HEK293 (cell line): ENCODE measurements around the gene TGM5.

ENCODE experiments used
- CTCF ChIA-PET: fragments of 350-600 bp; formaldehyde crosslinking; extraction: SDS; loops from one replicate; lab custom pipeline; 2021; ENCODE audit warnings: antibody characterized with exemption; lab: Yijun Ruan, JAX
- POLR2A ChIA-PET: fragments of 300-600 bp; formaldehyde crosslinking; extraction: SDS; loops from one replicate; lab custom pipeline; 2020; ENCODE audit warnings: antibody characterized with exemption, inconsistent platforms; lab: Yijun Ruan, JAX
- H3K27ac ChIP-seq: fragments of 200-500 bp; sonication (Bioruptor generic); 2 replicates; pipeline ENCODE4 v1.5.1; 2014; ENCODE audit warnings: low read depth, low read length, control low read depth, inconsistent platforms; ENCODE audit errors: extremely low read depth
- H3K36me3 ChIP-seq, 2 experiments: fragments of 200-500 bp in 1 of 2; sonication (Bioruptor generic) in 1 of 2; 1 replicate in 1 of 2; 2 replicates in 1 of 2; pipeline ENCODE4 v1.5.1; 2014 to 2017; ENCODE audit warnings: inconsistent platforms in 2 of 2, low read length in 2 of 2; ENCODE audit not compliant: control insufficient read depth in 2 of 2, insufficient read depth in 1 of 2
- H3K4me1 ChIP-seq: fragments of 200-500 bp; sonication (Bioruptor generic); 2 replicates; pipeline ENCODE4 v1.5.1; 2014; ENCODE audit warnings: mild to moderate bottlenecking, low read length, inconsistent platforms; ENCODE audit not compliant: control insufficient read depth, insufficient read depth
- H3K4me3 ChIP-seq: 2 replicates; pipeline ENCODE4 v1.5.1; 2011; ENCODE audit warnings: low read depth, mild to moderate bottlenecking, control low read depth, low read length, moderate library complexity
- H3K9me3 ChIP-seq: fragments of 200-500 bp; sonication (Bioruptor generic); 2 replicates; pipeline ENCODE4 v1.5.1; 2014; ENCODE audit warnings: low read depth, low read length, inconsistent platforms; ENCODE audit not compliant: control insufficient read depth, insufficient read depth
- AEBP2 ChIP-seq: fragments of 450-650 bp; formaldehyde crosslinking; IDR thresholded peaks from 2 replicates; pipeline ENCODE4 v1.5.1; 2016; ENCODE audit warnings: missing biosample characterization, missing genetic modification characterization, borderline replicate concordance
- GFI1B ChIP-seq: fragments of 450-650 bp; formaldehyde crosslinking; IDR thresholded peaks from 2 replicates; pipeline ENCODE4 v1.5.1; 2016; ENCODE audit warnings: missing biosample characterization, missing genetic modification characterization
- GLI2 ChIP-seq: fragments of 450-650 bp; formaldehyde crosslinking; IDR thresholded peaks from 2 replicates; pipeline ENCODE4; 2017; ENCODE audit warnings: missing biosample characterization, missing genetic modification characterization, low read depth, borderline replicate concordance
- KLF7 ChIP-seq: fragments of 450-650 bp; formaldehyde crosslinking; IDR thresholded peaks from 2 replicates; pipeline ENCODE4 v1.5.1; 2016; ENCODE audit warnings: missing biosample characterization, missing genetic modification characterization, borderline replicate concordance
- SP2 ChIP-seq: fragments of 450-650 bp; formaldehyde crosslinking; IDR thresholded peaks from 2 replicates; pipeline ENCODE4 v1.5.1; 2016; ENCODE audit warnings: missing biosample characterization, missing genetic modification characterization
- SP3 ChIP-seq: fragments of 450-650 bp; formaldehyde crosslinking; IDR thresholded peaks from 2 replicates; pipeline ENCODE4 v1.5.1; 2016; ENCODE audit warnings: missing biosample characterization, missing genetic modification characterization
- WT1 ChIP-seq: fragments of 450-650 bp; formaldehyde crosslinking; IDR thresholded peaks from 2 replicates; pipeline ENCODE4 v1.5.1; 2016; ENCODE audit warnings: missing biosample characterization, missing genetic modification characterization
- ZBTB11 ChIP-seq: fragments of 450-650 bp; formaldehyde crosslinking; conservative IDR thresholded peaks from 2 replicates; pipeline ENCODE4 v1.5.1; 2016; ENCODE audit warnings: low read depth, missing biosample characterization, missing genetic modification characterization
- ZBTB21 ChIP-seq: fragments of 450-650 bp; formaldehyde crosslinking; IDR thresholded peaks from 2 replicates; pipeline ENCODE4 v1.5.1; 2017; ENCODE audit warnings: missing biosample characterization, missing genetic modification characterization
- ZBTB26 ChIP-seq: fragments of 450-650 bp; formaldehyde crosslinking; optimal IDR thresholded peaks from 2 replicates; pipeline ENCODE3; 2016; ENCODE audit warnings: missing biosample characterization, mild to moderate bottlenecking, missing genetic modification characterization
- ZFP69B ChIP-seq: fragments of 450-650 bp; formaldehyde crosslinking; IDR thresholded peaks from 2 replicates; pipeline ENCODE4 v1.5.1; 2016; ENCODE audit warnings: missing biosample characterization, missing genetic modification characterization
- ZNF132 ChIP-seq: fragments of 450-650 bp; formaldehyde crosslinking; IDR thresholded peaks from 2 replicates; pipeline ENCODE4 v1.5.1; 2017; ENCODE audit warnings: missing biosample characterization, missing genetic modification characterization, borderline replicate concordance
- ZNF184 ChIP-seq: fragments of 450-650 bp; IDR thresholded peaks from 2 replicates; pipeline ENCODE4 v1.5.1; 2018; ENCODE audit warnings: missing biosample characterization, mild to moderate bottlenecking, missing genetic modification characterization
- ZNF292 ChIP-seq: fragments of 450-650 bp; formaldehyde crosslinking; IDR thresholded peaks from 2 replicates; pipeline ENCODE4 v1.5.1; 2016; ENCODE audit warnings: low read depth, missing biosample characterization, missing genetic modification characterization, borderline replicate concordance
- ZNF350 ChIP-seq: fragments of 450-650 bp; formaldehyde crosslinking; IDR thresholded peaks from 2 replicates; pipeline ENCODE4 v1.5.0; 2017; ENCODE audit warnings: missing biosample characterization, mild to moderate bottlenecking, missing genetic modification characterization
- ZNF394 ChIP-seq: fragments of 450-650 bp; formaldehyde crosslinking; IDR thresholded peaks from 2 replicates; pipeline ENCODE4 v1.5.1; 2016; ENCODE audit warnings: missing biosample characterization, missing genetic modification characterization, mild to moderate bottlenecking, moderate library complexity, borderline replicate concordance
- ZNF518A ChIP-seq: fragments of 450-650 bp; formaldehyde crosslinking; conservative IDR thresholded peaks from 2 replicates; pipeline ENCODE4 v1.5.1; 2016; ENCODE audit warnings: low read depth, missing biosample characterization, missing genetic modification characterization
- ZNF530 ChIP-seq: fragments of 450-650 bp; formaldehyde crosslinking; IDR thresholded peaks from 2 replicates; pipeline ENCODE4 v1.5.1; 2016; ENCODE audit warnings: low read depth, missing biosample characterization, missing genetic modification characterization
- ZNF549 ChIP-seq: fragments of 450-650 bp; IDR thresholded peaks from 2 replicates; pipeline ENCODE4 v1.5.1; 2018; ENCODE audit warnings: missing biosample characterization, missing genetic modification characterization, mild to moderate bottlenecking, inconsistent platforms, moderate library complexity
- ZNF660 ChIP-seq: fragments of 450-650 bp; IDR thresholded peaks from 2 replicates; pipeline ENCODE4 v1.5.1; 2018; ENCODE audit warnings: missing biosample characterization, mild to moderate bottlenecking, missing genetic modification characterization
- ZNF747 ChIP-seq: fragments of 450-650 bp; formaldehyde crosslinking; IDR thresholded peaks from 2 replicates; pipeline ENCODE4 v1.5.1; 2016; ENCODE audit warnings: missing biosample characterization, missing genetic modification characterization
- ZNF776 ChIP-seq: fragments of 450-650 bp; formaldehyde crosslinking; IDR thresholded peaks from 2 replicates; pipeline ENCODE4 v1.5.0; 2017; ENCODE audit warnings: missing biosample characterization, missing genetic modification characterization, borderline replicate concordance

The TGM5 gene

GRCh38 chr15:43267439-43267838, 711 bp upstream of the TGM5 start:
- Histone ChIP-seq H3K9me3 (no peaks in the 10 kb centered on the region), H3K4me3 (no peak overlapping the region), H3K27ac (no peak overlapping the region), H3K4me1 (no peaks in the 10 kb centered on the region), H3K36me3 (no peaks in the 10 kb centered on the region)
- POLR2A ChIA-PET: no interaction called here
- no peak for TF ChIP-seq ZBTB26 (tag by site-specific recombination)
- TF ChIP-seq SP2 (tag by site-specific recombination): no peak
- TF ChIP-seq ZNF549 (tag by site-specific recombination): no peak
- no peak for TF ChIP-seq ZNF394 (tag by site-specific recombination)
- no peak for TF ChIP-seq ZNF132
- no peak for TF ChIP-seq GLI2 (tag by site-specific recombination)
- no peak for TF ChIP-seq ZBTB21 (tag by site-specific recombination)
- no peak for TF ChIP-seq ZBTB11 (tag by site-specific recombination)
- TF ChIP-seq ZNF350 (tag by site-specific recombination): no peak
- no peak for TF ChIP-seq ZNF518A
- no peak for TF ChIP-seq SP3 (tag by site-specific recombination)
- no peak for TF ChIP-seq ZFP69B
- TF ChIP-seq ZNF747: no peak
- no peak for TF ChIP-seq ZNF530 (tag by site-specific recombination)
- TF ChIP-seq ZNF660 (tag by site-specific recombination): no peak
- TF ChIP-seq ZNF292: no peak
- no peak for TF ChIP-seq KLF7 (tag by site-specific recombination)
- CTCF ChIA-PET: interaction anchor here (2.1 kb wide), 1 partner anchor 42 kb away, joined by 9 read pairs; no protein-coding TSS in a partner anchor

GRCh38 chr15:43266386-43266785, 342 bp downstream of the TGM5 start:
- CTCF ChIA-PET: interaction anchor here (0.5 to 1.3 kb wide), 4 partner anchors 19 to 1931 kb away, joined by 4 to 6 read pairs (median 6); no protein-coding TSS in a partner anchor
- Histone ChIP-seq H3K4me1 (no peaks in the 10 kb centered on the region), H3K36me3 (no peaks in the 10 kb centered on the region), H3K27ac (no peak overlapping the region), H3K9me3 (no peaks in the 10 kb centered on the region), H3K4me3 (no peak overlapping the region)
- POLR2A ChIA-PET: no interaction called here
- TF ChIP-seq AEBP2: no peak
- no peak for TF ChIP-seq ZNF747
- TF ChIP-seq ZNF776: no peak
- no peak for TF ChIP-seq GFI1B (tag by site-specific recombination)
- no peak for TF ChIP-seq WT1 (tag by site-specific recombination)
- TF ChIP-seq ZNF184: no peak
